ENCODE results near the gene MYO5B.

- TF ChIP-seq CTCF (IDR thresholded peaks at IDR 0.05) (no peak), POLR2A (IDR thresholded peaks at IDR 0.05) (no peak)
Observed at GRCh38 chr18:49855711-49856415, 339.1 kb downstream of the MYO5B start.
